Left hindlimb (tissue), 1 donor: Measurements from ENCODE around the gene DIP2B.
"Not testable (repeated sequence)": the region's sequence is repeated elsewhere in the genome, so short reads cannot be mapped to it uniquely, and the experiment has no call there.

Experiments used
- DNase-seq: peaks from one replicate; pipeline ENCODE4 v3.0.0-alpha.2; 2018

Gene DIP2B

GRCh38 chr12:50550530-50551223, 45.9 kb downstream of the DIP2B start:
- DNase-seq, result no peak

- no peak for DNase-seq
These were observed 47.1 kb downstream of the DIP2B start for GRCh38 chr12:50551866-50552265.

GRCh38 chr12:50554651-50555050, 49.9 kb downstream of the DIP2B start:
- DNase-seq, result no peak

- no peak for DNase-seq
These were observed 50.7 kb downstream of the DIP2B start for GRCh38 chr12:50555471-50555885.

- no peak for DNase-seq
These were observed 51.5 kb downstream of the DIP2B start for GRCh38 chr12:50556273-50556672.

- not testable (repeated sequence) for DNase-seq
These were observed 52.0 kb downstream of the DIP2B start for GRCh38 chr12:50556796-50557195.

GRCh38 chr12:50557421-50557820, 52.6 kb downstream of the DIP2B start:
- no peak for DNase-seq

GRCh38 chr12:50558970-50559369, 54.2 kb downstream of the DIP2B start:
- DNase-seq, result no peak

GRCh38 chr12:50562520-50563433, 58.0 kb downstream of the DIP2B start:
- DNase-seq, result no peak

- no peak for DNase-seq
These were observed 58.6 kb downstream of the DIP2B start for GRCh38 chr12:50563434-50563787.

GRCh38 chr12:50564237-50564947, 59.6 kb downstream of the DIP2B start:
- no peak for DNase-seq

GRCh38 chr12:50564948-50565297, 60.1 kb downstream of the DIP2B start:
- no peak for DNase-seq

GRCh38 chr12:50566066-50566465, 61.3 kb downstream of the DIP2B start:
- no peak for DNase-seq

- DNase-seq, result no peak
These were observed 63.1 kb downstream of the DIP2B start for GRCh38 chr12:50567926-50568325.

GRCh38 chr12:50568338-50569091, 63.7 kb downstream of the DIP2B start:
- no peak for DNase-seq

- no peak for DNase-seq
These were observed 64.5 kb downstream of the DIP2B start for GRCh38 chr12:50569321-50569720.

GRCh38 chr12:50569876-50570275, 65.1 kb downstream of the DIP2B start:
- no peak for DNase-seq

GRCh38 chr12:50571786-50572185, 67.0 kb downstream of the DIP2B start:
- DNase-seq, result no peak

- DNase-seq, result no peak
These were observed 67.5 kb downstream of the DIP2B start for GRCh38 chr12:50572287-50572686.

GRCh38 chr12:50572760-50573159, 68.0 kb downstream of the DIP2B start:
- no peak for DNase-seq

- DNase-seq, result no peak
These were observed 68.5 kb downstream of the DIP2B start for GRCh38 chr12:50573271-50573670.

- no peak for DNase-seq
These were observed 70.0 kb downstream of the DIP2B start for GRCh38 chr12:50574601-50575348.
